Amniotic epithelial cell (primary cell): Measurements from ENCODE around the gene CD34.
"Not testable (repeated sequence)": the region's sequence is repeated elsewhere in the genome, so short reads cannot be mapped to it uniquely, and the experiment has no call there.

ENCODE experiments used
- DNase-seq: peaks from one replicate; pipeline ENCODE4 v3.0.0-alpha.2; 2010; ENCODE audit warnings: low read depth

The CD34 gene

DNA sequence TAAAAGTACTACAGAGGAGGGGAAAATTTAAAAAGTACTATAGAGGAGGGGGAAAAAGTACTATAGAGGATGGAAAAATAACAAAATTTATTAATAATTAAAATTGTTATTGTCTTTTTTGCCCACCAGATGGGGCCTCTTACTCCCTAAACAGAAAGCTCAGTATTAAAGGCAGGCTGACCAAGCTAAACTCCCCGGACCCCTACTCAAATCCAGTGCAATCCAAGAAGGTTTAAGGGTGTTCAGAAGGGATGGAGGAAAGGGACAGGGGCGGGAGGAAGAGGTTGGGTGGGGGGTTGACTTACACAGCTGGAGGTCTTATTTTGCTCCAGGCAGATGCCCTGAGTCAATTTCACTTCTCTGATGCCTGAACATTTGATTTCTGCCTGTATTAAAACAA lies 13.7 kb downstream of the CD34 start:
- DNase-seq = no peak

DNA sequence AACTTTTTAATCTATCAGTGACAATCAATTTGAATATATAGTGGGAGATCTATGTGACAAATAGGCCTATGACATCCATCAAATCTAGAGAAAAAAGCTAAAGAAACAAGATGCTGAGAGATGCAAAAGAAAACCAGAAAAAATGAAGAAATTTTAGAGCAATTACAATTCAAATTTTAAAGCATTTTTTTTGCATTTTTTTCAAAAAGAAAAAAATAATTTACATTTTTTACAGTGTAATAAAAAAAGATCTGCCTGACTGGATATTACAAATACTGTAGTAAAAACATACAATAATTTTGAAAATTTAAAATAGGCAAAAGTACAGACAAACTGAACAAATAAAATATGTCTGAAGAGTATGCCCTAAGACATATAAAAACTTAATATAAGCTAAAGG lies 14.4 kb downstream of the CD34 start:
- DNase-seq = no peak

- no peak for DNase-seq
Measured at GRCh38 chr1:207894704-207895103, 16.2 kb downstream of the CD34 start.

- no peak for DNase-seq
Measured at GRCh38 chr1:207893737-207894582, 17.0 kb downstream of the CD34 start.

- no peak for DNase-seq
Measured at GRCh38 chr1:207892764-207893163, 18.2 kb downstream of the CD34 start.

DNA sequence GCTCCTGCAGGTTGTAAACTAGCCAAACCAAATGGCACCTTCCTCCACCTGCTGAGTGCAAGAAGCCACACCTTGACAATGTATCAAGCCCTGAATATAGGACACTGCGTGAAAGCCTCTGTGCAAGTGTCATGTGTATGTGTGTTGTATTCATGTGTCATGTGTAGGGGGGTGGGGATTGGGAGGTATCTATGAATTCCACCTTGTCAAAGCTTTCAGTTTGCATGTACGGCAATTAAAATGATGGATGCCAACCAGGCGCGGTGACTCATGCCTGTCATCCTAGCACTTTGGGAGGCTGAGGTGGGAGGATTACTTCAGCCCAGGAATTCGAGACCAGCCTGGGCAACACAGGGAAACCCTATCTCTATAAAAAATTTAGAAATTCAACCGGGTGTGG lies 19.8 kb downstream of the CD34 start:
- no peak for DNase-seq

- DNase-seq = peak; percentile 75
Measured at GRCh38 chr1:207890136-207890738, 20.7 kb downstream of the CD34 start.

DNA sequence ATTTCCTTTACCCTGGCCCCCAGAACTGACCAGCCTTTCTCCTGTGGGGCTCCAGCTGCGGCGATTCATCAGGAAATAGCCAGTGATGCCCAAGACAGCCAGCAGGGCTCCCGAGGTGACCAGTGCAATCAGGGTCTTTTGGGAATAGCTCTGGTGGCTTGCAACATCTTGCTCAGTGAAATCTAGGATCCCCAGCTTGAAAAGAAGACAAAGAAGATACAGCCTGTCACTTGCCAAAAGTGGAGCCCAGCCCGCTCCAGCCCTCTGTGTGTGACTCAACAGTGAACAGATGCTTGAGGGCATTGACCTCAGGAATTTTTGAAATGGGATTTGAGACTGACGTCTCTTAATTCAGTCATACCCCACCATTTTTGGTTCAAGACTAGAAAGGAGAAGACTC lies 22.3 kb downstream of the CD34 start:
- no peak for DNase-seq

GRCh38 chr1:207887542-207888201 lies 23.3 kb downstream of the CD34 start:
- DNase-seq = no peak

- no peak for DNase-seq
Measured at GRCh38 chr1:207886227-207886626, 24.7 kb downstream of the CD34 start.

DNA sequence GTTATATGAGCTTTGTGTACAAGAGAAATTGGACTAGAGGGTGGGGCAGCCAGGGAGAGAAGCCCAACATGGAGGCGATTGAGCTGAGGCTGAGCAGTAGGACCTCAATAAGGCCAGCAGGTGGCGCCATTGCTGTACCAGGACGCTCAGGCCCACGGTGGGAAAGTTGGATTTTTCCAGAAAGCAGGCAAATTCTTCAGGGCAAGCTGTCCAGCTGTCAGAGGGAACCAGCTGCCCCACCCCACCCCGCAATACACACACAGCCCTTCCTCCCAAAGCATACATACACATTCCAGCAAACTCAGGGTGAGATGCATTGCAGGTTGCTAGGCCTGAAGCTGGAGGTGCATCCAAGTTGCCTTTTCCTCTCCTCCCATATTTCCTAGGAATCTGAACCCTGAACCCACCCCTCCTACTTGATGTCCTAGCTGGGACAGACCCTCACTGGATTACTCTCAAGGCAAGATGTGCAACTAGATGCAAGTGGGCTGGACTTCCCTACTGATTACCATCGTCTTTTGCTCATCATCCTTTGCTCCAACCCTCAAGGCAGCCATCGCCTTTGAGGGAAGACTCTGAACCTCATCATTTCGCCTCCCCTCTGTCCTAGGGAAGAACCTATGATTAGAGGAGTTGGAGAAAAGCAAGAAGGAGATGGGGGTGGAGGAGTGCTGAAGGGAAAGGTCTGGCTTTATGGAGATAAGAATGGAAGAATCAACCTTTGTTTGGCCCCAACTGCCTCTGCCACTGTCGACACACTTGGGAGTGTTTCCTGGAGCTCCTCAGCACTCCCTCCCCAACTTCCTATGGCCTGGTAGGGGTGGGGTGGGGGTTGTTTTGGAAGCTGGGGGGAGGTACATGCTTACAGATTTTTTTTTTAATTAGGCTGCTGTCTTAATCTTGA lies 25.5 kb downstream of the CD34 start:
- peak; percentile 72 for DNase-seq

GRCh38 chr1:207884266-207885029 lies 26.5 kb downstream of the CD34 start:
- DNase-seq = no peak

GRCh38 chr1:207883660-207884250 lies 27.2 kb downstream of the CD34 start:
- no peak for DNase-seq

- DNase-seq = no peak
Measured at GRCh38 chr1:207883104-207883651, 27.7 kb downstream of the CD34 start.

GRCh38 chr1:207882692-207883091 lies 28.2 kb downstream of the CD34 start:
- DNase-seq = no peak

GRCh38 chr1:207878939-207879338 lies 32.0 kb downstream of the CD34 start:
- DNase-seq = no peak

GRCh38 chr1:207877914-207878313 lies 33.0 kb downstream of the CD34 start:
- not testable (repeated sequence) for DNase-seq

DNA sequence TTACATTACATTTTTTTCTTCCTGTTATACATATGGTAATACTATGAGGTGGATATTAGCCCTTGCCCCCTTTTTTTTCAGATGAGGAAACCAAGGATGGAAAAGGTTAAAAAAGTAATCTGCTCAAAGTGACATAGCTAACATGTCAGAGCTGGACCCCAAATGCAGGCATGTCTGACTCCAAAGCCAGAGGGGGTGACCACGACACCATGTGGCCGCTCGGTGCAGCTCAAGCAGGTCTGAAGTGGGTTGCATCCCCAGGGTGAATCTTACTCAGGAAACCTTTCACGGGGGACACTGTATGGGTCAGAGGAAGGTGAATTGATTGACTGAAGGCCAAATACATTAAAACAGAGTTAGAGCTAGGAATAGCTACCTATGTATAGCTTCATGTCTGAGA lies 34.8 kb downstream of the CD34 start:
- DNase-seq = no peak

- no peak for DNase-seq
Measured at GRCh38 chr1:207875532-207875931, 35.4 kb downstream of the CD34 start.

GRCh38 chr1:207873055-207873890 lies 37.7 kb downstream of the CD34 start:
- DNase-seq = peak; percentile 66
